22Rv1 (cell line): ENCODE results near the gene PRSS3.

Experiments
- ZFX ChIP-seq: fragments of 450-650 bp; IDR thresholded peaks from 2 replicates; pipeline ENCODE4 v1.6.1; 2017; ENCODE audit warnings: antibody characterized with exemption, borderline replicate concordance
- TF ChIP-seq, protein P1 (sequence below): fragments of 450-650 bp; IDR thresholded peaks from 2 replicates; pipeline ENCODE4 v1.5.1; 2017; ENCODE audit warnings: mild to moderate bottlenecking

DNA sequence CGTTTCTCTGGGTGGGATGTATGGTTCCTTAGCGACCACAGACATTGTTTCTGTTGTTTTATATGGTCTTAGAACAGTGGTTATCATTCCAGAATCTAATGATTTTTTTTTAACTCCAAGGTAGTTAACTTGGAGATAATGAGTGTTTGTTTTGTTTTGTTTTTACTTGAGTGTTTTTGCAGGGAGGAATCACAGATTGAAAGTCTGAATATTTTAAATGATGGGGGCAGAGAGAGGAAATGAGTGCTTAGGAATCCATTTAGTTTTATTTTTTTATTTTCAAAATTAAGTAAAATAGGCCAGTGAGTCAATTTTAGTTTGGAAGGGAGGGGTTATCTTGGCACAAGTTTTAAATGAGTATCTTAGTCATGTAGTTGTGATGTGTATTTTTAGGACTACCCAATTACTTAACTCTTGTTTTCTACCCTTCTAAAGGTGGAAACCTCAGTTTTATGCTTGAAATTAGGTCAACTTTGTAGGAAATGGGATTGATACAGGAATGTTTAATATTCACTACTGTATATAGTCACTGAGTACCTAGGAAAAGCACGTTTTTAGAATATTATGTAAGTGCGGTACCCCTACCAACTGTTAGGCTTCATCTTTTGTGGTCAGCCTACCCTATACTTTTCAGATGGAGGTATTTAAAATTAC is 23.6 kb downstream of the PRSS3 start:
- TF ChIP-seq, protein P1, sequence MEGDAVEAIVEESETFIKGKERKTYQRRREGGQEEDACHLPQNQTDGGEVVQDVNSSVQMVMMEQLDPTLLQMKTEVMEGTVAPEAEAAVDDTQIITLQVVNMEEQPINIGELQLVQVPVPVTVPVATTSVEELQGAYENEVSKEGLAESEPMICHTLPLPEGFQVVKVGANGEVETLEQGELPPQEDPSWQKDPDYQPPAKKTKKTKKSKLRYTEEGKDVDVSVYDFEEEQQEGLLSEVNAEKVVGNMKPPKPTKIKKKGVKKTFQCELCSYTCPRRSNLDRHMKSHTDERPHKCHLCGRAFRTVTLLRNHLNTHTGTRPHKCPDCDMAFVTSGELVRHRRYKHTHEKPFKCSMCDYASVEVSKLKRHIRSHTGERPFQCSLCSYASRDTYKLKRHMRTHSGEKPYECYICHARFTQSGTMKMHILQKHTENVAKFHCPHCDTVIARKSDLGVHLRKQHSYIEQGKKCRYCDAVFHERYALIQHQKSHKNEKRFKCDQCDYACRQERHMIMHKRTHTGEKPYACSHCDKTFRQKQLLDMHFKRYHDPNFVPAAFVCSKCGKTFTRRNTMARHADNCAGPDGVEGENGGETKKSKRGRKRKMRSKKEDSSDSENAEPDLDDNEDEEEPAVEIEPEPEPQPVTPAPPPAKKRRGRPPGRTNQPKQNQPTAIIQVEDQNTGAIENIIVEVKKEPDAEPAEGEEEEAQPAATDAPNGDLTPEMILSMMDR = no peak
- no peak for TF ChIP-seq ZFX
